Measurements from ENCODE around the gene TBCK.

Gene TBCK

GRCh38 chr4:106010761-106011160 is 305.2 kb downstream of the TBCK start:
- H3K9me3 Mint-ChIP-seq: peaks cover 23% of the 10 kb centered on the region
- ATAC-seq: no peak
- H3K36me3 Mint-ChIP-seq: no peaks in the 10 kb centered on the region
- no peak overlapping the region for H3K4me3 Mint-ChIP-seq
- DNase-seq (ENCODE audit: low spot score in 2 of 2): no peak
- H3K27ac Mint-ChIP-seq: no peak overlapping the region
- no peaks in the 10 kb centered on the region for H3K4me1 Mint-ChIP-seq

DNA sequence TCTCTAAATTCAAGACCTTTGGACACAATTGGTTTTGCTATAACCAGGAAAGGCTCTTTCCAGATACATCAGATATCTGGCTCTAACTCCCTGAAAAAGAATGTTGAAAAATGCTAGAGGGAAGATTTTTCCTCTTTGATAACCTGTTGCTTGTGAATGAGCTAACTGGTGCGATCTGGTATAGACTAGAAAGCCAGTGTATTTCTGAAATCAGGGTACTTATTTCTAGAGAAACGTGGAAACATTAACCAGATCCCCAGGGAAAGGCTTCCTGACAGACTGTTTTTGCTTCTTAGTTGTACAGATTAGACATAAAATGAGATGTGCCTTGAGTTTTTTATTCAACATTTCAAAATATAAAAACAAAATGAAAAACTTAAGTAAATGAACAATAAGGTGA is 313.0 kb downstream of the TBCK start:
- no peaks in the 10 kb centered on the region for H3K4me1 Mint-ChIP-seq
- H3K9me3 Mint-ChIP-seq: no peaks in the 10 kb centered on the region
- no peaks in the 10 kb centered on the region for H3K36me3 Mint-ChIP-seq
- H3K4me3 Mint-ChIP-seq: no peak overlapping the region
- ATAC-seq (no peak), DNase-seq (ENCODE audit: low spot score in 2 of 2) (no peak)
- no peak overlapping the region for H3K27ac Mint-ChIP-seq

- Mint-ChIP-seq H3K9me3 (peaks cover 4% of the 10 kb centered on the region), H3K4me3 (no peak overlapping the region), H3K36me3 (no peaks in the 10 kb centered on the region), H3K4me1 (no peaks in the 10 kb centered on the region), H3K27ac (no peak overlapping the region)
- ATAC-seq (no peak), DNase-seq (ENCODE audit: low spot score in 2 of 2) (no peak)
Observed at GRCh38 chr4:105998171-105999063, 317.6 kb downstream of the TBCK start.

DNA sequence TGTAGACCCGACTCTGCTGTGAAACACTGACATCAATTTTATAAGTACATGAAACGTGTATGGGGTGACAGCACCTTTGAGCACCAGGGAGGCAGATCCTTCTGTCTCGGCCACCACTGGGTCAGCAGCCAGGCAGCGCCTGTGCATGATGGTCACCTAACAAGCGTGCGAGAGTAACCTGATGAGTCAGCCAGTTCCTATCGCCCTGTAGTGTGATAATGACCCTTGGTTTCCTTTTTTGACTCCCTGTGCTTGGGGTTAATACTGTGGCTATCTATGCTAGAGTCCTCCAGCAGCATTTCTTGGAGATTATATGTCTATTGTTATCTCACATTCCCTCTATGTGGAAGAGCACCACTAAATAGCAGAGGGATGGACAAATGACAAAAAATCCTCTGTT is 319.2 kb downstream of the TBCK start:
- ATAC-seq (no peak), DNase-seq (ENCODE audit: low spot score in 2 of 2) (no peak)
- Mint-ChIP-seq H3K9me3 (peaks cover 4% of the 10 kb centered on the region), H3K36me3 (no peaks in the 10 kb centered on the region), H3K27ac (no peak overlapping the region), H3K4me1 (no peaks in the 10 kb centered on the region), H3K4me3 (no peak overlapping the region)

- Mint-ChIP-seq H3K4me1 (no peaks in the 10 kb centered on the region), H3K27ac (no peak overlapping the region), H3K36me3 (no peaks in the 10 kb centered on the region), H3K4me3 (no peak overlapping the region), H3K9me3 (peaks cover 4% of the 10 kb centered on the region)
- DNase-seq (ENCODE audit: low spot score in 2 of 2): no peak
- no peak for ATAC-seq
Observed at GRCh38 chr4:105994841-105995501, 321.0 kb downstream of the TBCK start.

DNA sequence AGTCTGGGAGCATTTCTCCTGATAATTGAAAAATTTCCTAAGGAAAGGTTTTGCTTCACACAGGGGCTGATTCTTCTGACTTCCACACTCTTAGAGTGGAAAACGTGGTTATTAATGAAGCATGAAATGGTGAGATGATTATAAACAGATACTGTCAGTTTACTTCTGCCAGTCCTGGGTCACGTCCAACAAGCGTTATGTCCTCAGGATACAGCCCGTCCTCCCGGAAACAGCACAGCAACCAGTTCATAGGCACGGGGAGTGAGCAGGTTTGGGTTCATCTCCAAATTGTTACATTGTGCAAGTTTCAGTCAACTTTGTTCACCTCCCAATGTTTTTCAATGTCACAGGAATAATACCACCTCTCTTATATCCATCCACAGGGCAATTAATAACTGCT is 321.9 kb downstream of the TBCK start:
- Mint-ChIP-seq H3K27ac (no peak overlapping the region), H3K4me1 (no peaks in the 10 kb centered on the region), H3K36me3 (no peaks in the 10 kb centered on the region), H3K9me3 (peaks cover 4% of the 10 kb centered on the region), H3K4me3 (no peak overlapping the region)
- DNase-seq (ENCODE audit: low spot score in 2 of 2): no peak
- ATAC-seq: no peak

DNA sequence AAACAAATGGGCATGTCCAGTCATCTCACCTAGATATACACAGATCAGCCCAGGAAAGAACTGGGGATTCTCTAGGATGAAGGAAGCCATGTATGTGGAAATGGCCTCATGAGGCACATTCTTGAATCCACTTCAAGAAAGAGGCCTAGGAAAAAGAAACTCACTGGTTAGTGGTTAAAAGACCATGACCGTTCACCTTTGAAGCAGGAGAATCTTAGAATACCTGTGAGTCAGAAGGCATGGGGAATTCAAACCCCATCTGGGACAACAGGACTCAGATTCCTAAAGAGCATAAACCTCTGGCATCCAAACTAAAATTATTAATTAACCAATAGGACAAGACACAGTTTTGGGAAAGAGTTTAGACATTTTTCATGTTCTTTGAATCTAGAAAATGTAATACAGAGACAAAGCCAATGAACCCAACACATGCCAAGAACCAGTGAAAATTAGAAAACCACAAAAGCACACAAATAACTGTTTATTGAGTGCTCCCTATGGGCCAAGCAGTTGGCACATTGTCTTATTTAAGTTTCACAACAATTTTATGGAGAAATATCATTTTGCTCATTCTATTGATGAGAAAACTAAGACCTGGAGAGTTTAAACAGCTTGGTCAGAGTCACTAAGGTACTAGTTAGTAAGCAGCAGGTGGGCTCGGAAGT is 323.2 kb downstream of the TBCK start:
- no peak overlapping the region for H3K27ac Mint-ChIP-seq
- no peaks in the 10 kb centered on the region for H3K36me3 Mint-ChIP-seq
- no peaks in the 10 kb centered on the region for H3K4me1 Mint-ChIP-seq
- ATAC-seq (no peak), DNase-seq (ENCODE audit: low spot score in 2 of 2) (no peak)
- peaks cover 4% of the 10 kb centered on the region for H3K9me3 Mint-ChIP-seq
- no peak overlapping the region for H3K4me3 Mint-ChIP-seq

DNA sequence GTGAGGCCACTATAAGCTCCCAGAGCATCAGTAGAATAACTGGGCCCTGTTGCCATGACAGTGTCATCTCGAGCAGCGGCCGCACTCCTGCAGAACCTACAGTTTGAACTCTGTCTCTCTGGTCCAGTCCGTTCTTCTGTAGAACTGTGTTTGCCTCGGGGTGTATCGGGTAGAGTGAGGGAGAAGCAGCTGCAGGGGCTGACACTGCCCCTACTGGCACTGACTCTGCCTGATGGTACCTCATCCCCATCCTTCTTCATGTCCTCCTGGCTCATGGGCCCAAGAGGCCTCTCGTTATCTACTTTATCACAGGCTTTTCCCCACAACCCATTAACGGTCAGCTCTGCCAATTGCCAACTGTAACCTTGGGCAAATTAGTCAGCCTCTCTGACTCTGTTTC is 324.3 kb downstream of the TBCK start:
- DNase-seq (ENCODE audit: low spot score in 2 of 2): no peak
- no peak for ATAC-seq
- no peak overlapping the region for H3K27ac Mint-ChIP-seq
- no peaks in the 10 kb centered on the region for H3K9me3 Mint-ChIP-seq
- H3K4me1 Mint-ChIP-seq: no peaks in the 10 kb centered on the region
- H3K36me3 Mint-ChIP-seq: no peaks in the 10 kb centered on the region
- no peak overlapping the region for H3K4me3 Mint-ChIP-seq

All from stimulated activated effector memory CD8-positive, alpha-beta T cell treated with anti-CD3 and anti-CD28 coated beads, Interleukin-12 subunit alpha, Interleukin-12 subunit beta, amount 100 ng/mL, for 72 hours (primary cell).